ENCODE results near the gene CLIC1.

Gene CLIC1

DNA sequence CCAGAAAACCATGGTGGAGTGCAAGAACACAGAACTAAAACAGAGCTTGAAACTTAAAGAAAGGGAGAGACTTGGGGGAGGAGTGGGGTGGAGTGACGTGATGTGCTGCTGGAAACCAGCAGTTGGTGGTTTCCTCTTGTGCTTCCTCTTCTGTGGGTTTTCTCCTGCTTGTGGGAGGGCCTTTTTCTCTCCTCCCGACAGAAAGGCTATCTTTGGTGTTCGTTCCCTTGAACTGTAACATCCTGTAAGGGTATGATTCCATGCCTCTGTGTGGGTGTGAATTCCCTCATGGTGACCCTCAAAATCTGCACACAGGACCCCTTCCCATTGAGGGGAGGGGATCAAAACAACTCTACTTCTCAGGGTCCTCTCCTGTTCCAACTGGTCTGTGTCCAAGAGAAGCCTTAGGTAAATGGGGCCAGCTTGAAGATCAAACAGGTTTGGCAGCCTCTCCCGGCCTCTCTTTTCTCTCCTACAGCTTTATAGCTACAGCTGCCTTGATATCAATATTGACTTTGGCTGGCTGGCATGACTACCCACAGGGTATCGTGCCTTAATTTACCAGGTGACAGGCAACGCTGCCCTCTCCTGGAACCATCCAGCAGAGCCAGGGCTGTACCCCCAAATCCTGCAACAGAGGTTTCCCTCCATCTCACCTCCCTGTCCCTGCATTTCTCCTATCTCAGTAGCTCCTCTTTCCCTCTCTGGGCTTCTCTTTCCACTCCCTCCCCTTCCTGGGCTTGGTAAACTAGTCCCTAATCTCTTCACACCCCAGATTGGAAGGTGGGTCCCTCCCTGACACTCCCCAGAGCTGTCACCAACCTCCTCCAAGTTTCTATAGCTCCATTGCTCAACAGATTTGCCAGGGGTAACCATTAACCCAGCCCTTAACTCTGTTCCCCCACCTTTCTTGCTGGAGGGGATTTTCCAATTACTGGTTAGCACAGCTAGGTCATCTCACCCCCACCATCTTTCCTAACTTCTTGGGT lies 2.0 kb upstream of the CLIC1 start:
- FAIRE-seq = no peak

DNA sequence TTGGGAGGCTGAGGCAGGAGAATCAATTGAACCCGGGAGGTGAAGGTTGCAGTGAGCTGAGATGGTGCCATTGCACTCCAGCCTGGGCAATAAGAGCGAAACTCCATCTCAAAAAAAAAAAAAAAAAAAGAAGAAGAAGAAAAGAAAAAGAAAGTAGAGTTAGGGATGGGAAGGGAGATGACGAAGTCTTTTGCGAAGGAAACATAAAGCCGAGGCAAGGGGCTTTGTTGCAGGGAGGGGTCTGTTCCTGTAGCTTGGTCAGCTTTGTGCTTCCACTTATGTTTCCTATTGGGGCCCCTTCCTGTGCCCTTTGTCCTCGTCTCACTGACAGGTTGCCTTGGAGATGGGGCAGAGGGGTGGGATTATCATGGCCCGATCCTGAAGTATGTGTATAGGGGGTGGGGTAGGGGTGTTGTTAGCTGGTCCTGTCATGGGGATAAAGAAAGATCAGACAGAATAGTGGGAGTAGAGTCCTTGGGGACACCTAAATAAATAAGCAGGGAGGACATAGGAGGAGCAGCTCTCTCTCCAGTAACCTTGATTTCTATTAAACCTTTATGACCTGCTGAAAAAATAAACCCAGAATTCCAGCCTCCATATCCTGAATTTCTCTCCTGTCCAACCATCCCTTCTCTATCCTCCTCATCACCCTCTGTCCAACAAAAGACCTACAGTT lies 1.1 kb upstream of the CLIC1 start:
- no peak for FAIRE-seq

DNA sequence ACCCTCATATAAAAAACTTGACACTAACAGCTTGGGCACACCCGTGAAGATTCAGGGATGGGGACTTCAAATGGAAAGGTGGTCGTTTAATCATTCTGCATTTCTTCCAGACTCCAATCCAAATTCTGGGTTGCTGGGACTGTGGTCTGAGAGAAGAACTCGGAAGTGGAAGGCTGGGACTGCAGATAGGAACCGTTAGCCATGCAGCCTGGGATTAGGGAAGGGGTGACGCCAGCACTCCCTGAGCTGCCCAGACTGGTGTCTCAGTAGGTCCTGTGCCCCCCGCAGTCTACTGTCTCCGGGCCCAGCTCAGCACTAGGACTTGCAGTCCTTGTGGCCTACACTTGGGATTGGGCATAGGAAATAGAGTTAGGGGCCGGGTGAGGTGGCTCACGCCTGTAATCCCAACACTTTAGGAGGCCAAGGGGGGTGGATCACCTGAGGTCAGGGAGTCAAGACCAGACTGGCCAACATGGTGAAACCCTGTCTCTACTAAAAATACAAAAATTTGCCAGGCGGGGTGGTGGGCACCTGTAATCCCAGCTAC lies 511 bp upstream of the CLIC1 start:
- no peak for FAIRE-seq

DNA sequence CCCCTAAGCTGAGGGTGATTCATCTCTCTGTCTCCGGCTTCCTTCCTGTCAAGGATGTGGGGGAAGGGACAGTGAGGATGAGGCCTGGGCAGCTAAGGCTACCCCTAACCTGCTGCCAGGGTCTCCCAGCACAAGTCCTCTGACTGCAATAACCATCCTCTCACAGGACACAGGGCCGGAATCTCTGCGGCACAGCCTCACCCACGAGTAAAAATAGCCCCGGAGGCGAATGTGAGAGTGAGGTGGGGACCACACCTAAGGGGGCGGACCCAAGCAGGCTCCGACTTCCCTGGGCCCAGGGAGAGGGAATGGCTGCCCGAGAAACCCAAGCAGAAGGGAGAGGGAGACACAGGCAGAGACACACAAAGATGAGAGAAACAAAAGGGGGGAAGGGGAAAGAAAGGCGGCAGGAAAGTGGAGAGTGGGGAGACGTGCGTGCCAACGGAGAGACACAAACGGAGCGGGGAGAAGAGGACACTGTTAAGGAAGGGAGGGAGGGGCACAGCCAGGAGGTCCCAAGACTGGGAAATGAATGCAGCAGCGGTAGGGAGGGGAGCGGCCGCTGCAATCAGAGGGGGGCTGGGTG lies 1.4 kb downstream of the CLIC1 start:
- no peak for FAIRE-seq

DNA sequence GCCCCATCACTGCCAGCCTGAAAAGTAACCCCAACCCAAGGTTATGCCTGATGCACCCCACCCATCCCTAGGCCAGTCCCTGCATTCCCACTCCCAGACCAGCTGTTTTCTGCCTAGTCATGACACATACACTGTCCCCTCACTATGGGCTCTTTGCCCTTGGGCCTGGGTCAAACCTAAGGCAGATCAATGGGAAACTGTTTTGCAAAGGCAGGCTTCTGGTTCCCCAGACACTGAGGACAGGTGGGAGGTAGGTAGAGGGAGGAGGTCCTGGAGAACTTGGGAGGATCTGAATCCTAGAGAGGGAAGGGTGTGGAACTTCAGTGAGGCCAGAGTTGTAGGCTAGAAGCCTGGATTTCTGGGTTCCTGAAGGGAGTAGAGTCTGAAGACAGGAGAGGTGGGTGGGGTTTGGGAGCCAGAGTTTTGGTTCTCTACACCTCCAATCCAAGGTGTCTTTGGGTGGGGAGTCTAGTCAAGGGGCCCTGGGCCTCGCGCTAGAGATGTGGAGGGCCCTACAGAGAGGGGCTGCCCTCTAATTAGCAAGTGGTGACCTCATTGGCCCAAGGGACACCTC lies 2.0 kb downstream of the CLIC1 start:
- no peak for FAIRE-seq

DNA sequence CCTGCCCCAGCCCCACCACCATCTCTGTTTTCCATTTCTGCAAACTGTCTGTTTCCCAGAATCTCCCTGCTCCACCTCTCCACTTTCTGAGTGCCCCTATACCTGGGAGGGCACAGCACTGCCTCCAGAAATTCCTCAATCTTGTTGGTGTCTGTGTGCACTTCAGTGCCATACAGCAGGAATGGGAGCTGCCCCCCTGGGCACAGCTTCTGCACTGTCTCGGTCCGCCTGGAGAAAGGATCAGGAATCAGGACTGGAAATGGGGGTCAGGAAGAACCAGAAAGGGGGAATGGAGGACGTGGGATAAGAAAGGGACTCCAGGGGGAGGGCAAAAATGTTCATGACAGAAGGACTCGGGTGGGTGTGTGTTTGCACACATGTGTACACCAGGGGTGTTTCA lies 2.6 kb downstream of the CLIC1 start:
- FAIRE-seq = no peak

DNA sequence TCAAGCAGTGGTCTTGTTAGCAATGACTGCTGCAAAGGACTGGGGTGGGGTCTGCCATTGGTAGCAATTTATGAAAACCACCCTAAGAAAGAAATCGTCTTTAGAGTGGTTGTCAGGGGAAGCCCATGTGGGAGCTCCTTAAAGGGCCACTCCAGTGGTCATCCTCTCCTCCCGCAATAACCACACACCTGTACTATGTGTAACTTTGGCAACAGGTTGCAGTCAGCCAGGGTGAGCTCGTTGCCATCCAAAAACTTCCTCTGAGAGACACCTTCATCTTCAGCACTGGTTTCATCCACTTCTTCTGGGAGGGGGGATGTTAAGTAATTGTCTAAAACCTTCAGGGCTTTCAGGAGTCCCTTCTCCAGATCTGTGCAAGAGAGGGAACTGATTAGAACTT lies 4.3 kb downstream of the CLIC1 start:
- FAIRE-seq = no peak

DNA sequence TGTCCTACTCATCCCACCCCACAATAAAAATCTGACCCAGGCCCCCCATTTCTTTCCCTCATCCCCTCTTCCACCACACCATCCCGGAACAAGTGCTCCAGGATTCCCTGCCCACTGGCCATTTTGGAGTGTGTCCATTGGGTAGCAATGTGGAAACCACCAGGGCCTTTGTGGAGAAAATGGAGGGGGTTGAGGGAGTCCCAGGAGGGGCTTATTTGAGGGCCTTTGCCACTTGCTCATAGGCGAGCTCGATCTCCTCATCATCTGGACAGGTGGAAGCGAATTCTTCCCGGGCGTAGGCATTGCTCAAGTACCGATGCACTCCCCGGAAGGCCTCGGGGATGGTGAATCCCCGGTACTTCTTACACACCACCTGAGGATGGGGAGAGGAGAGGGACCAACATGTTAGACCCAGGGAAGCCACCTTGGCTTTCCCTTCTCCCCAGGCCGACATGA lies 5.7 kb downstream of the CLIC1 start:
- FAIRE-seq = no peak

DNA sequence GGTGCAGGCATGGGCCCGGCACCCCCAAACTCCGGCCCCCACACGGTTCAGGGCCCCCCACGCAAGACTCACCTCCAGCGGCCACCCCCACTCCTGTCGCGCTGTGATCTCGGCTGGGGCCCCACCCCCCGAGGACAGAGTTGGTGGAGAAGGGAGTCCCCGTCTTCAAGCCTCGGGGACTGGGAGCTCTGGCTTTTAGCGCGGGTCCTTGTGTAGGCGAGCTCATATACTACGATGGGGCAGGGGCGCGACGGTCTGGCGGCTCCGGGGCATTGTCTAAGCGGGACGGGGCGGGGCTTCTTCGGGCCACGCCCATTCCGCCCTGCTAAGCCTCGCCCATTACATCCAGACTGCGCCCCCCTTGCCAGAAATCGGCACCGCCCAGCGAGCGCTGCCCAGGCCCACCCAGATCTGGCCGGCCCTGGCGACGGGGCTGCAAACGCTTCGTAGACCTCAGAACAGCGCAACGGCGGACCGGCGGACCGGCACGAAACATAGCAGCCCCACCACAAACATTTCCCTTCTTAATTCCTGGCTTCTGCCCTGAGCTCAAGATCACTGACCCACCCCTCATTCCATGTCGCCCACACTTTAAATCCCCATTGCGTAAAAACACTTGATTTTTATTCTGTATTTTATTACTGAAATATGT lies 6.2 kb downstream of the CLIC1 start:
- FAIRE-seq = peak; percentile 8

DNA sequence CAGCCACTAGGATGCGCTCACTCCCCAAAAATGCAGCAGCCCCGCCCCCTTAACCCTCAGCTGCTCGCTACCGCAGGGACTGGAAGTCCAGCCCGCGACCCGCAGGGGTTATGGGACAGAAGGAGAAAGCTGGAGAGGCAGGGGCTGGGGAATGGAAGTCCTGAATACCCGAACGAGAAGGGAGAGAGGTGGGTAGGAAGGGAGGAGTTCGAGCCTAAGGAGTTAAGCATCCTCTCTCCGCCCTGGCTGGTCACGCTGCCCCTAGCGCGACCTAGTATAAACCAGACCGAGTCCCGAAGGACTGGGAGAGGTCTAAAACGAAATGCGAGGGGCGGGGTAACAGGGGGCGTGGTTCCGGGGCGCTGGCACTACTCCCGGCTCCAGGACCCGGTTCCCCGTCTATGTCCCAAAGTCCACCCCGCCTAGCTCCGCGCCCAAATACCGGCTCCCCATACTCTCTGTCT lies 6.8 kb downstream of the CLIC1 start:
- peak; percentile 37 for FAIRE-seq

DNA sequence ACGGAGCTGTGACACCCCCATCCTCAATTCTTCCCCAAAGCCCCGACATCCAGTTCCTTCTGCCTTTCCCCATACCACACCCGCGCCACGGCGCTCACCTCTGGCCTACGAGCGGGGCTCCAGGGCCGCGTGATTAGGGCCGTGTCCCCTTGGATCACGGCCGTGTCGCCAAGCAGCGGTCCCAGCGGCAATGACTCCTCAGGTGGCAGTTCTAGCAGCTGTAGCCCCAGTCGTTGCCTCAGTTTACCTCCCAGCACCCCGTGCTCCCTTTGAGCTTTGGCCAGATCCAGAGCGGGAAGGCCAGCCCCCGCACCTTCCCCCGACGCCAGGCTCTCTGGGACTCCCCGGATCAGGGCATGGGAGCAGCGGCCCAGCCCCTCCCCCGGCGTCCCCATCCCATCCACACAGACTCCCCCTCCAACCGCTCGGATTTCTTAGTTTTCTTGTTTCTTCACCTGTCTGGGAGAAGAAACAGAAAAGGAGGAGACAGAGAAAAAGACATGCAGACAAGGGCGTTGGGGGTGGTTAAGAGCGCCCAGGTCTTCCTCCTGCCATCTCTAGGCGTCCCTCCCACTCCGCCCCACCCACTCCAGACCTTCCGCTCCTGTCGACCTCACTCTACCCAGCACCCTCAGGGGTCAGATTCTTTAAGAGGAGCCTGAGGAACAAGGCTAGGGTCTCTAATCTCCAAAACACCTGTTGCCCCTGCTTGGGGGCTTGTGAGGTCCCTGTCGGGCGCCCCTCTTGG lies 7.4 kb downstream of the CLIC1 start, which contains the start of gene DDAH2:
Gene DDAH2 (minus strand): TSS at position 533 of the 748 bp plus-strand sequence. CDS start 138 bp downstream, at position 395.
- no peak for FAIRE-seq

DNA sequence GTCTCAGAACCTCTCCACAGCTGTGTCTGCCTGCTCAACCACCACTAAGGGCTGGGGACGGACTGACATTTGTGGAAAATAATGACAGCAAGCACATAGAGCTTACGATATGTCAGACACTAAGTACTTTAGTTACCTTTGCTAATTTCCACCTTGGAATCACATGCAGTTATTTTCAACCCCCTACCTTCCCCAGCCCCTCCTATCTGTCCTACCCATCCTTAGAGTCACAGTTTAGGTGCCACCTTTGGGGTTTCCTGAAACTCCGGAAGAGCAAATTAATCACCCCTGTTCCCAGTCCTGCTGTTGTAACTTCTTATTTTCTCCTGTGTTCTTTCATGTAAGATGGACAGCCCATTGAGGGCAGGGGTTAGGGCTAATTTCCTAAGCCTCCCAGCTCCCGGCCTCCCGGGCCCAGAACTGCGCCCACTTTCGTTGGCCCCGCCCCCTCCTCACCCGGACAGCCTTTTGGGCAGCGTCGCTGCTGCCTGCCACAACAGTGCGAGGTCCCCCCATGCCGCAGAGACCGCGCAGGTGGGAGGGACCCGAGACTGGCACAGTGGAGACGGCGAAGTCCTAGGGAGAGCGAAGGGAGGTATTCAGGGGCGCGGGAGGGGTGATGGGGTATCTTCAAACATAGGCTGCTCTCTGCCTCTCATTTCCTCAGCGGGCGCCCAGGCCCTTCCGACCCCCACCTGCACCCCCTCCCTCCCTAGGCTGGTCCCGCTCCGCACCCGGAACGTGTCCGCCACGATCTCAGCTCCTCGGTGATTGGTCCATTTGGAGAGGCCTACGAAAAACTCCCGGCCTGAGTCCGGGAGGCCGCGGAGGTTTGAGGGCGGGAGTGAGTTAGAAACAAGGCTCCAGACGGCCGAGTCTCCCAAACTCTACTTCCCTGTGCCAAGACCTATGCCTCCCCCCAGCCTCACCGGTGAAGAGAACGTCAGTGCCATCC lies 8.3 kb downstream of the CLIC1 start:
- no peak for FAIRE-seq

DNA sequence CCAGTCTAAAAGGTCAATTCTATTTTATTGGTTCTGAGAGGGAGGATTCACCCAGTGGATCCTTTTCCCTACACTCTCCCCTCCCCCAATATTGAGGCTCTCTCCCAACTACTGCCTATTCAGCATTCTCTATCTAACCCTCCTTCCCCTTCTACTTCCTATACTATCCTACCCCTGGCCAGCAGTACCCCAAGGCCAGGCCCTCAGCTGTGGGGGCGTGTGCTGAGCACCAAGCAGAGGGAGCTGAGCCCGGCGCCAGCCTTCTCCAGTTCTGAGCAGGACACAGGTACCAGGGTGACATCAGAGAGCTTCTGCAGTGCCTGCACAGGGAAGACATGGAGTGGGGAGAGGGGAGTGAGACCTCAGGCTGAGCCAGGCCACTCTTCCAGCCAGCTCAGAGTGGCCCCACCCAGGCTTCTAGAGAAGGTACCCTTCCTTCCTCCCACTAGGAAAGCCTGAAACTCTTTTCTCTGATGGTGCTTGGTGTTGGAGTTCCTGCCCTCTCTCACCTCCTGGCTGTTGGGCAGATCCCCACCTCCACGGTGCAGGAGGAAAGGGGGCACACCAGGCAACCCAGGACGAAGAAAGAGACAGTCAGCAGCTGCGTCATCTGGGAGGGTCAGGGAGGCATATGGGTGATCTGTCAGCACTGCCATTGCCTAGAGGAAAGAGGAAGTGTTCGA lies 9.2 kb downstream of the CLIC1 start:
- no peak for FAIRE-seq

DNA sequence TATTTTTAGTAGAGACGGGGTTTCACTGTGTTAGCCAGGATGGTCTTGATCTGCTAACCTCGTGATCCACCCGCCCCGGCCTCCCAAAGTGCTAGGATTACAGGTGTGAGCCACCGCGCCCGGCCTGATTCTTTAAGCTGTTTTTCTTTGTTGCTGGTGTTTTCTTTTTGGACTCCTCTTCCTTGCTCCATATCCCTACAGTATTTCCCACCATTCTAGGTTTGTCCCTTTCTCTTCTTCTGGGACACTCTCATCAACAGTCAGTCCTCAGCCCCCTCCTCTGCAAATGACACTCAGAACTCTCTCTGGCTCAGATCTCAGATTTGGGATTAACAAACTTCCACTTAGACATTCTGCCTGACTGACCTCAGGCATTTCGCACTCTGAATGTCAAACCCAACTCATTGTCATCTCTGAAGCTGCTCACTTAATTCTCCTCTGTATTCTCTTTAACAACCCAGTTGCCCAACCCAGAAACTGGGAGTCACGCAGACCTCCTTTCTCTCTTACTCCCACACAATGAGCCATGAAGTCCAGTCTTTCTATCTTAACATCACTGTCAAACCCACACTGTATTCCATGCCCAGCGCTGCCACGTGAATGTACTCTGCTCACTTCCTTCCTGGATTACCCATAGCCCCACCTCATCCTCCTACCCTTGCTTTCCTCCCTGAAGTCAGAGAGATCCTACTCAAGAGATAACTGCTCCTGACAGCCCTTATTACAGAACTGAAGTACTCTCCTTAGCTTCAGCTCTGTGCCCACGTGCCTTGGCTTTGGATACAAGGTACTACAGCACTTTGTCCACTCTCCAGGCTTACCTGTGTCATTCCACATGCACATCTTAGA lies 10.6 kb downstream of the CLIC1 start:
- no peak for FAIRE-seq

DNA sequence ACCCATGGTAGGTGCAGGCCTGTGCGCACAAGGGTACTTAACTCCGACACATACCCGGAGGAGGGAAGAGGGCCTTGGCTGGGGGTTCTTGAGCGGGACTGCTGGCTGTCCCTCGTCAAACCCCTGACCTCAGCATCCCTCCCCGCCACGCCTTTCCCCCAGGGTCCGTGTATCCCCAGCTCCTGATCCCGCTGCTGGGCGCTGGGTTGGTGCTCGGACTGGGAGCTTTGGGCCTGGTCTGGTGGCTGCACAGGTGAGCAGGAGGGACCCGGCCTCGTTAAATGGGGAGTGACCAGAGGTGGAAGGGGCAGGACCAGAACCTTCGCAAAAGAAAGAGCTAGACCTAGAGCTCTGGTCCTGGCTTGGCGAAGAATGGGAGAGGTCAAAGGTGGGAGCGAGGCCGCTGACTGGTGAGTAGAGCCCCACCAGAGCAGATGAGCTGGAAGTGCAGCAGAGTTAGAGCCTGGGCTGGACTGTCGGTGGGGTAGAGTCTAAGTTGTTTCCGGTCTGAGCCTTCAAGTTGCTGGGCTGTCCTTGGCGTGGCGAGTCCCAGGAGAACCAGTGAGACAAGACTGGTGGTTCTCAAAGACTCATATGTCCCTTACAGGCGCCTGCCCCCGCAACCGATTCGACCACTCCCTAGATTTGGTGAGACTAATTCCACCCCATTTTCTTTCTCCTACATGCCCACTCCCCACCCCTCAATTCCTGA lies 12.2 kb downstream of the CLIC1 start:
- FAIRE-seq = no peak

DNA sequence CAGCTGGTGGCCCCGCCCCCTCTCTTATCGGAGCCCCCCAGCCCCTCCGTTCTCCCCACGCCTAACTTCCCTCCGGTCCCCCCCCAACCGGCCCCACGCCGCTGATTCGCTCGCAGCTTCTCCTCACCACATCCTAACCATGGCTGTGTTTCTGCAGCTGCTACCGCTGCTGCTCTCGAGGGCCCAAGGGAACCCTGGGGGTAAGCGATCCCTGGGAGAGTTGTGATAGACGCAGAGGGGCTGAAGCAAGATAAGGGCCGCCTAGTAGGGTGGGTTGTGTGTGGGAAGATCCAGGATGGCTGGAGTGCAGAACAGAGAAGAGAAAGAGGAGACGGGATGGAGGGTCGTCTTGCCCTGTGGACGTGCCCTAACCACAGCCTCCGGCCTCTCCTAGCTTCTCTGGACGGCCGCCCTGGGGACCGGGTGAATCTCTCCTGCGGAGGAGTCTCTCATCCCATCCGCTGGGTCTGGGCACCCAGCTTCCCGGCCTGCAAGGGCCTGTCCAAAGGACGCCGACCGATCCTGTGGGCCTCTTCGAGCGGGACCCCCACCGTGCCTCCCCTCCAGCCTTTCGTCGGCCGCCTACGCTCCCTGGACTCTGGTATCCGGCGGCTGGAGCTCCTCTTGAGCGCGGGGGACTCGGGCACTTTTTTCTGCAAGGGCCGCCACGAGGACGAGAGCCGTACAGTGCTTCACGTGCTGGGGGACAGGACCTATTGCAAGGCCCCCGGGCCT lies 12.9 kb downstream of the CLIC1 start, which contains the start of gene MPIG6B:
Gene MPIG6B (plus strand): TSS at position 129 of the 735 bp plus-strand sequence. CDS start 11 bp downstream, at position 140.
- FAIRE-seq = no peak

DNA sequence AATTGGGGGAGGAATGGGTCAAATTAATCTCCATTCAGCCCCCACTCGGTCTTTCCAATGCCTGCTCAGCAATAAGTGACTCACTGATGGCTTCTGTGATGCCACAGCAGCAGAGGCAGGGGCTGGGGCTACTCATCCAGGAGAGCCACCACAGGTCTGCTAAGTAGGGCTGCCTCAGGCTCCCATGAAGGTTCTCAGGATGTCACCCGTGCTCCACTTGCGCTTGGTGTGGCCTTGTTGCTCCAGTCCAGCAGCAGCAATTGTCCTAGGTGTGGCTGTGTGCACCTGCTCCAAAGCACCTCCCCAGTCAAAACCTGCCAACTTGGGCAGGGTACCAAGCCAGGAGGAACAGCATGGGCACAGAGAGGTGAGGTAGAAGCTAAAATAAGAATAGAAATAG lies 14.2 kb downstream of the CLIC1 start:
- FAIRE-seq = no peak
